A673 (cell line): ENCODE data around the gene SRXN1. TPM values are rescaled to one million over a fixed set of nuclear protein-coding genes. Genes with fewer than 3 reads are reported as not detected.

Experiments
- BruUV-seq: library from RNA; stranded (reverse); fragments of 400-500 nt; replicated peaks from 2 replicates; lab custom pipeline; 2021; lab: Mats Ljungman, UMichigan
- CTCF ChIA-PET: fragments of 300-600 bp; sonication (Branson Sonifier 250); formaldehyde crosslinking; loops from one replicate; lab custom pipeline; 2022; ENCODE audit warnings: antibody characterized with exemption; lab: Charles Lee
- POLR2A ChIA-PET: fragments of 300-600 bp; sonication (Branson Sonifier 250); formaldehyde crosslinking; loops from one replicate; lab custom pipeline; 2022; ENCODE audit warnings: antibody characterized with exemption; ENCODE audit not compliant: low non-redundant PET; lab: Charles Lee
- DNase-seq: peaks from one replicate; pipeline ENCODE4 v3.0.0-alpha.2; 2015; ENCODE audit warnings: low spot score
- H3K27ac ChIP-seq: fragments of 200-600 bp; sonication (generic); 2 replicates; pipeline ENCODE4 v1.5.1; 2016; ENCODE audit warnings: mixed run types, low read depth, mild to moderate bottlenecking, mixed read lengths, antibody characterized with exemption, low read length; ENCODE audit not compliant: poor library complexity, severe bottlenecking
- H3K27me3 ChIP-seq: fragments of 200-600 bp; sonication (generic); replicated peaks from 2 replicates; pipeline ENCODE4 v1.6.1; 2017; ENCODE audit warnings: mixed run types, low read depth, mild to moderate bottlenecking, mixed read lengths, antibody characterized with exemption, low read length; ENCODE audit not compliant: insufficient read depth, poor library complexity
- H3K36me3 ChIP-seq: fragments of 200-600 bp; sonication (generic); 2 replicates; pipeline ENCODE4 v1.6.1; 2016; ENCODE audit warnings: mixed run types, mild to moderate bottlenecking, mixed read lengths, antibody characterized with exemption, low read length; ENCODE audit not compliant: insufficient read depth, poor library complexity, severe bottlenecking
- H3K4me1 ChIP-seq: fragments of 200-600 bp; sonication (generic); 2 replicates; pipeline ENCODE4 v1.6.1; 2017; ENCODE audit warnings: mixed run types, mild to moderate bottlenecking, mixed read lengths, antibody characterized with exemption, low read length; ENCODE audit not compliant: insufficient read depth, poor library complexity, severe bottlenecking
- H3K4me3 ChIP-seq: fragments of 200-600 bp; sonication (generic); 2 replicates; pipeline ENCODE4 v1.5.1; 2016; ENCODE audit warnings: low read depth, mixed run types, mild to moderate bottlenecking, mixed read lengths, low read length; ENCODE audit not compliant: poor library complexity, severe bottlenecking
- H3K9me3 ChIP-seq: fragments of 200-600 bp; sonication (generic); 2 replicates; pipeline ENCODE4 v1.6.1; 2016; ENCODE audit warnings: mixed run types, low read depth, mild to moderate bottlenecking, mixed read lengths, antibody characterized with exemption, low read length; ENCODE audit not compliant: poor library complexity, severe bottlenecking
- CTCF ChIP-seq: fragments of 300-800, 200-600 bp; sonication (generic); conservative IDR thresholded peaks from 2 replicates; pipeline ENCODE4 v1.5.1; 2017; ENCODE audit warnings: low read depth, mild to moderate bottlenecking, antibody characterized with exemption, low read length, moderate library complexity, mixed read lengths
- EZH2 ChIP-seq: fragments of 200-600 bp; sonication (generic); IDR thresholded peaks from 2 replicates; pipeline ENCODE4 v1.6.1; 2017; ENCODE audit warnings: borderline replicate concordance, low read depth, mild to moderate bottlenecking, mixed read lengths, antibody characterized with exemption, low read length; ENCODE audit not compliant: poor library complexity, severe bottlenecking
- intact Hi-C: fragments of 100-400 bp; cut with micrococcal nuclease; formaldehyde crosslinking; loops from one replicate; pipeline ENCODE4 v1.10.0; 2022; ENCODE audit not compliant: unreplicated experiment
- total RNA-seq: library from RNA; stranded (reverse); gene quantifications from 2 replicates; pipeline ENCODE4 v1.2.3, GENCODE V29; 2021

Gene SRXN1
- total RNA-seq, 1 experiment from 2014 or later: 11.5 TPM

- no peaks in the 10 kb centered on the region for H3K4me1 ChIP-seq
- H3K9me3 ChIP-seq: no peaks in the 10 kb centered on the region
- POLR2A ChIA-PET: no interaction called here
- no peak overlapping the region for H3K27ac ChIP-seq
- BruUV-seq: no TSS peak
- CTCF ChIA-PET: interaction anchor here (0.6 to 1.6 kb wide), 10 partner anchors 21 to 337 kb away, joined by 3 to 22 read pairs (median 6); no protein-coding TSS in a partner anchor
- no peak for TF ChIP-seq CTCF
- TF ChIP-seq EZH2: no peak
- H3K4me3 ChIP-seq: no peak overlapping the region
- DNase-seq: no peak
- intact Hi-C loops: no loop called here
- no peaks in the 10 kb centered on the region for H3K27me3 ChIP-seq
- H3K36me3 ChIP-seq: peaks cover 6% of the 10 kb centered on the region
Measured at GRCh38 chr20:646107-646867, 6.7 kb downstream of the SRXN1 start.

GRCh38 chr20:645318-646106 is 7.5 kb downstream of the SRXN1 start:
- no peak for TF ChIP-seq EZH2
- TF ChIP-seq CTCF: peak; percentile 97
- Histone ChIP-seq H3K4me3 (no peak overlapping the region), H3K27me3 (no peaks in the 10 kb centered on the region), H3K4me1 (no peaks in the 10 kb centered on the region), H3K36me3 (peaks cover 6% of the 10 kb centered on the region), H3K27ac (no peak overlapping the region), H3K9me3 (no peaks in the 10 kb centered on the region)
- intact Hi-C loops: loop anchor here (1.0 kb wide), 1 partner anchor 84 kb away; no protein-coding TSS in a partner anchor
- CTCF ChIA-PET: interaction anchor here (0.5 to 1.6 kb wide), 17 partner anchors 22 to 646 kb away, joined by 3 to 22 read pairs (median 4); partner anchors contain the start of gene TRIB3
- no TSS peak for BruUV-seq
- POLR2A ChIA-PET: no interaction called here
- peak; percentile 79 for DNase-seq

DNA sequence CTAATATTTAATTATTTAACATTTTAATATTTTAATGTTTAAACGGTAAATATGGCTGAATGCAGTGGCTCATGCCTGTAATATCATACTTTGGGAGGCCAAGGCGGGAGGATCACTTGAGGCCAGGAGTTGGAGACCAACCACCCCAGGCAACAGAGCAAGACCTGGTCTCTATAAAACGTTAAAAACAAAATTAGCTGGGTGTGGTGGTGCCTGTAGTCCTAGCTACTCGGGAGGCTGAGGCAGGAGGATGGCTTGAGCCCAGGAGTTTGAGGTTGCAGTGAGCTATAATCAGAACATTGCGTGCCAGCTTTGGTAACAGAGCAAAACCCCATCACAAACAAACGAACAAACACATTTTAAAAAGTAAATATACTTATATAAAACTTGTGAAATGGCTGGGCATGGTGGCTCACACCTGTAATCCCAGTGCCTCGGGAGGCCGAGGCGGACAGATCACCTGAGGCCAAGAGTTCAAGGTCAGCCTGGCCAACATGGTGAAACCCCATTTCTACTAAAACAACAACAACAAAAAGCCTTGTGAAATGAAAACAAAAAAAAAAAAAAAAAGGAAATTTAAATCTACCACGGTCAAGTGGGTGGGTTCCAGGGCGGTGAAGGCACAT is 8.2 kb downstream of the SRXN1 start:
- Histone ChIP-seq H3K9me3 (no peaks in the 10 kb centered on the region), H3K27me3 (no peaks in the 10 kb centered on the region), H3K4me1 (no peaks in the 10 kb centered on the region), H3K27ac (no peak overlapping the region), H3K36me3 (peaks cover 6% of the 10 kb centered on the region), H3K4me3 (no peak overlapping the region)
- no peak for TF ChIP-seq CTCF
- TF ChIP-seq EZH2: no peak
- CTCF ChIA-PET: interaction anchor here (0.5 to 1.6 kb wide), 14 partner anchors 21 to 647 kb away, joined by 3 to 22 read pairs (median 4); partner anchors contain the start of gene TRIB3
- POLR2A ChIA-PET: no interaction called here
- BruUV-seq: no TSS peak
- intact Hi-C loops: loop anchor here (1.0 kb wide), 1 partner anchor 84 kb away; no protein-coding TSS in a partner anchor
- DNase-seq: no peak
